Ishikawa (cell line): Measurements from ENCODE around the gene INSYN2B.

ENCODE experiments used
- CEBPB ChIP-seq: IDR thresholded peaks from 2 replicates; pipeline ENCODE4 v1.6.1; 2012
- CREB1 ChIP-seq: IDR thresholded peaks from 2 replicates; pipeline ENCODE4 v1.6.1; 2012; ENCODE audit warnings: low read depth
- EGR1 ChIP-seq: IDR thresholded peaks from 2 replicates; pipeline ENCODE4 v1.6.1; 2012
- EP300 ChIP-seq: IDR thresholded peaks from 2 replicates; pipeline ENCODE4 v1.6.1; 2012; ENCODE audit warnings: borderline replicate concordance
- FOXM1 ChIP-seq: IDR thresholded peaks from 2 replicates; pipeline ENCODE4 v1.6.1; 2012; ENCODE audit warnings: low read depth, borderline replicate concordance
- NFIC ChIP-seq: IDR thresholded peaks from 2 replicates; pipeline ENCODE4 v1.6.1; 2012
- TAF1 ChIP-seq: IDR thresholded peaks from 2 replicates; pipeline ENCODE4 v1.6.1; 2012; ENCODE audit warnings: low read depth, mild to moderate bottlenecking
- TCF12 ChIP-seq: IDR thresholded peaks from 2 replicates; pipeline ENCODE4 v1.6.1; 2012; ENCODE audit warnings: low read depth
- TEAD4 ChIP-seq: IDR thresholded peaks from 2 replicates; pipeline ENCODE4 v1.6.1; 2012
- YY1 ChIP-seq: IDR thresholded peaks from 2 replicates; pipeline ENCODE4 v1.6.1; 2012; ENCODE audit warnings: low read depth
- ZBTB7A ChIP-seq: IDR thresholded peaks from 2 replicates; pipeline ENCODE4 v1.6.1; 2012; ENCODE audit warnings: low read depth
- TF ChIP-seq, protein P1 (sequence below): IDR thresholded peaks from 2 replicates; pipeline ENCODE4 v1.6.1; 2012; ENCODE audit warnings: low read depth, mild to moderate bottlenecking
- TF ChIP-seq, protein P2 (sequence below): IDR thresholded peaks from 2 replicates; pipeline ENCODE4 v1.6.1; 2012
- TF ChIP-seq, protein P3 (sequence below): IDR thresholded peaks from 2 replicates; pipeline ENCODE4 v1.6.1; 2012

DNA sequence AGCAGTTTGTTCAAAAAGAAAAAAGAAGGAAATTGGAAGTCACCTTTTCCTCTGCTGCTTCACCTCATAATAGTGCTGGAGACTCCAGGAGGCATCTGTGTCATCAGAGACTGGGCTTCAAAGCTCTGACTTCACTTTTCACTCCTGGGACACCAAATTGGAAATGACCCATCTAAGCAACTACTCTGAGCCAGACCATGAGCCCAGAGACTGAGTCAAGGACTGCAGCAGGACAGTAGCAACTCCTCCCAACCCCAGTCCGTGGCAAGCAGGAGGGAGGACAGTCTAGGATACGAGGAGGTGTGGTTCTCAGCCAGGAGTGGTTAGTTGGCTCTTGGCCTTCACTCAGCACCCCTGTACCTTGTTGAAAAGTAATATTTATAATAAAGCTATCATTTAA is 131.5 kb downstream of the INSYN2B start:
- TF ChIP-seq EP300 (no peak), YY1 (no peak), CEBPB (no peak), TAF1 (no peak), TEAD4 (no peak), CREB1 (no peak), EGR1 (no peak), ZBTB7A (no peak), NFIC (no peak), FOXM1 (no peak), TCF12 (no peak)
- TF ChIP-seq, protein P1, sequence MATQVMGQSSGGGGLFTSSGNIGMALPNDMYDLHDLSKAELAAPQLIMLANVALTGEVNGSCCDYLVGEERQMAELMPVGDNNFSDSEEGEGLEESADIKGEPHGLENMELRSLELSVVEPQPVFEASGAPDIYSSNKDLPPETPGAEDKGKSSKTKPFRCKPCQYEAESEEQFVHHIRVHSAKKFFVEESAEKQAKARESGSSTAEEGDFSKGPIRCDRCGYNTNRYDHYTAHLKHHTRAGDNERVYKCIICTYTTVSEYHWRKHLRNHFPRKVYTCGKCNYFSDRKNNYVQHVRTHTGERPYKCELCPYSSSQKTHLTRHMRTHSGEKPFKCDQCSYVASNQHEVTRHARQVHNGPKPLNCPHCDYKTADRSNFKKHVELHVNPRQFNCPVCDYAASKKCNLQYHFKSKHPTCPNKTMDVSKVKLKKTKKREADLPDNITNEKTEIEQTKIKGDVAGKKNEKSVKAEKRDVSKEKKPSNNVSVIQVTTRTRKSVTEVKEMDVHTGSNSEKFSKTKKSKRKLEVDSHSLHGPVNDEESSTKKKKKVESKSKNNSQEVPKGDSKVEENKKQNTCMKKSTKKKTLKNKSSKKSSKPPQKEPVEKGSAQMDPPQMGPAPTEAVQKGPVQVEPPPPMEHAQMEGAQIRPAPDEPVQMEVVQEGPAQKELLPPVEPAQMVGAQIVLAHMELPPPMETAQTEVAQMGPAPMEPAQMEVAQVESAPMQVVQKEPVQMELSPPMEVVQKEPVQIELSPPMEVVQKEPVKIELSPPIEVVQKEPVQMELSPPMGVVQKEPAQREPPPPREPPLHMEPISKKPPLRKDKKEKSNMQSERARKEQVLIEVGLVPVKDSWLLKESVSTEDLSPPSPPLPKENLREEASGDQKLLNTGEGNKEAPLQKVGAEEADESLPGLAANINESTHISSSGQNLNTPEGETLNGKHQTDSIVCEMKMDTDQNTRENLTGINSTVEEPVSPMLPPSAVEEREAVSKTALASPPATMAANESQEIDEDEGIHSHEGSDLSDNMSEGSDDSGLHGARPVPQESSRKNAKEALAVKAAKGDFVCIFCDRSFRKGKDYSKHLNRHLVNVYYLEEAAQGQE, result no peak
- TF ChIP-seq, protein P2, sequence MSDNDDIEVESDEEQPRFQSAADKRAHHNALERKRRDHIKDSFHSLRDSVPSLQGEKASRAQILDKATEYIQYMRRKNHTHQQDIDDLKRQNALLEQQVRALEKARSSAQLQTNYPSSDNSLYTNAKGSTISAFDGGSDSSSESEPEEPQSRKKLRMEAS, result no peak
- TF ChIP-seq, protein P3, sequence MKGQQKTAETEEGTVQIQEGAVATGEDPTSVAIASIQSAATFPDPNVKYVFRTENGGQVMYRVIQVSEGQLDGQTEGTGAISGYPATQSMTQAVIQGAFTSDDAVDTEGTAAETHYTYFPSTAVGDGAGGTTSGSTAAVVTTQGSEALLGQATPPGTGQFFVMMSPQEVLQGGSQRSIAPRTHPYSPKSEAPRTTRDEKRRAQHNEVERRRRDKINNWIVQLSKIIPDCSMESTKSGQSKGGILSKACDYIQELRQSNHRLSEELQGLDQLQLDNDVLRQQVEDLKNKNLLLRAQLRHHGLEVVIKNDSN, result no peak
